Peyer's patch (tissue), 4 donors: ENCODE measurements around the gene IFIT1B. TPM values are rescaled to one million over a fixed set of nuclear protein-coding genes. Genes with fewer than 3 reads are reported as not detected.
A peak's percentile ranks its signal among the peaks of the same experiment; 100 is the strongest.
"Not testable (repeated sequence)": the region's sequence is repeated elsewhere in the genome, so short reads cannot be mapped to it uniquely, and the experiment has no call there.

Experiments used
- DNase-seq, 3 donors: peaks; one replicate each; pipeline ENCODE4 v3.0.0-alpha.2; 2017 to 2019
- H3K27ac ChIP-seq, 4 donors: fragments of 200-600 bp; sonication (generic); one replicate each; pipeline ENCODE4 v1.5.1; 2016 to 2019
- H3K27me3 ChIP-seq, 2 donors: fragments of 200-600 bp; sonication (generic); one replicate each; pipeline ENCODE4 v1.5.1; 2019
- H3K36me3 ChIP-seq, 3 donors: fragments of 200-600 bp; sonication (generic); one replicate each; pipeline ENCODE4 v1.5.1; 2016 to 2019
- H3K4me1 ChIP-seq, 4 donors: fragments of 200-600 bp; sonication (generic); one replicate each; pipeline ENCODE4 v1.5.1; 2016 to 2019
- H3K4me3 ChIP-seq, 4 donors: fragments of 200-600 bp; sonication (generic); 1 replicate in 3 of 4; 2 replicates in 1 of 4; pipeline ENCODE4 v1.5.1; 2016 to 2019; ENCODE audit warnings: mild to moderate bottlenecking in 1 of 4
- H3K9me3 ChIP-seq, 4 donors: fragments of 200-600 bp; sonication (generic); one replicate each; pipeline ENCODE4 v1.5.1; 2016 to 2019; ENCODE audit warnings: mild to moderate bottlenecking in 1 of 4
- POLR2A ChIP-seq, 2 donors: fragments of 450-650 bp; IDR thresholded peaks; one replicate each; pipeline ENCODE4 v1.5.1; 2017; ENCODE audit warnings: antibody characterized with exemption in 2 of 2, mild to moderate bottlenecking in 2 of 2, moderate library complexity in 2 of 2
- total RNA-seq, 4 donors: library from RNA; depleted of rRNA; stranded (reverse); fragments of >200 nt; gene quantifications; one replicate each; pipeline ENCODE4 v1.1.0, GENCODE V29; 2016
- TF ChIP-seq, protein P1 (sequence below), 6 experiments: fragments of 450-650 bp in 4 of 6; fragments of 200-600 bp in 2 of 6; sonication (generic) in 1 of 6; IDR thresholded peaks; one replicate each; pipeline ENCODE4 v1.5.1; 2017 to 2019; ENCODE audit warnings: antibody characterized with exemption in 6 of 6, mild to moderate bottlenecking in 3 of 6, moderate library complexity in 1 of 6

IFIT1B gene
- total RNA-seq, 4 donors from 2014 or later, result not detected

GRCh38 chr10:89388806-89389205, 10.9 kb downstream of the IFIT1B start:
- no peak for DNase-seq
- Histone ChIP-seq H3K9me3 (no peaks in the 10 kb centered on the region), H3K27me3 (no peaks in the 10 kb centered on the region), H3K36me3 (no peaks in the 10 kb centered on the region), H3K4me3 (no peak overlapping the region), H3K4me1 (peaks cover 0 to 19% (median 7%) of the 10 kb centered on the region in 4 donors), H3K27ac (no peak overlapping the region)
- TF ChIP-seq POLR2A (IDR thresholded peaks at IDR 0.05), result no peak
- TF ChIP-seq, protein P1, sequence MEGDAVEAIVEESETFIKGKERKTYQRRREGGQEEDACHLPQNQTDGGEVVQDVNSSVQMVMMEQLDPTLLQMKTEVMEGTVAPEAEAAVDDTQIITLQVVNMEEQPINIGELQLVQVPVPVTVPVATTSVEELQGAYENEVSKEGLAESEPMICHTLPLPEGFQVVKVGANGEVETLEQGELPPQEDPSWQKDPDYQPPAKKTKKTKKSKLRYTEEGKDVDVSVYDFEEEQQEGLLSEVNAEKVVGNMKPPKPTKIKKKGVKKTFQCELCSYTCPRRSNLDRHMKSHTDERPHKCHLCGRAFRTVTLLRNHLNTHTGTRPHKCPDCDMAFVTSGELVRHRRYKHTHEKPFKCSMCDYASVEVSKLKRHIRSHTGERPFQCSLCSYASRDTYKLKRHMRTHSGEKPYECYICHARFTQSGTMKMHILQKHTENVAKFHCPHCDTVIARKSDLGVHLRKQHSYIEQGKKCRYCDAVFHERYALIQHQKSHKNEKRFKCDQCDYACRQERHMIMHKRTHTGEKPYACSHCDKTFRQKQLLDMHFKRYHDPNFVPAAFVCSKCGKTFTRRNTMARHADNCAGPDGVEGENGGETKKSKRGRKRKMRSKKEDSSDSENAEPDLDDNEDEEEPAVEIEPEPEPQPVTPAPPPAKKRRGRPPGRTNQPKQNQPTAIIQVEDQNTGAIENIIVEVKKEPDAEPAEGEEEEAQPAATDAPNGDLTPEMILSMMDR (IDR thresholded peaks at IDR 0.05), result no peak

DNA sequence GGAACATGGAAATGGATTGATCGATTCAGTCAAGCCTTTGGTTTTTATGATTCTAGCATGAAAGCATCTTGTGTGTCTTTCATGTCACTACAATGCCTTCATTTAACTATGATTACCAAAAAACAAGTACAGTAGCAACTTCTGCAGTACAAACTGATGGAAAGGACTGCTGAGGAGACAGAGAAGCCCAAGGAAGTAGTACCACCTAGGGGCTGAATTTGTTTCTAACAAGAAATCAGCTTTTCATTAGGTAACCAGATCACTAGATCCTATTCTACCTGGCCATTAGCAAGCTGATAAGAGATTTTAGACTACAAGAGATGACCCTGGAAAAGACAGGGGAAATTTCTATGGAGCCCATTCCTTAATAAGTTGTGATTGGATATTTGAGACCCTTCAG, 11.4 kb downstream of the IFIT1B start:
- H3K27ac ChIP-seq, result no peak overlapping the region
- no peaks in the 10 kb centered on the region for H3K9me3 ChIP-seq
- H3K4me1 ChIP-seq, result peaks cover 0 to 23% (median 7%) of the 10 kb centered on the region in 4 donors
- H3K27me3 ChIP-seq, result no peaks in the 10 kb centered on the region
- no peak overlapping the region for H3K4me3 ChIP-seq
- H3K36me3 ChIP-seq, result no peaks in the 10 kb centered on the region
- TF ChIP-seq, protein P1 (IDR thresholded peaks at IDR 0.05), result peak in 4 of 6 experiments; percentile 8 to 41 (median 34)
- TF ChIP-seq POLR2A (IDR thresholded peaks at IDR 0.05), result no peak
- DNase-seq, result no peak

- TF ChIP-seq POLR2A (IDR thresholded peaks at IDR 0.05), result no peak
- Histone ChIP-seq H3K4me3 (no peak overlapping the region), H3K4me1 (peaks cover 0 to 24% (median 7%) of the 10 kb centered on the region in 4 donors), H3K27ac (no peak overlapping the region), H3K9me3 (no peaks in the 10 kb centered on the region), H3K36me3 (no peaks in the 10 kb centered on the region), H3K27me3 (no peaks in the 10 kb centered on the region)
- DNase-seq, result no peak
Observed at GRCh38 chr10:89390476-89391225, 12.8 kb downstream of the IFIT1B start.

- not testable (repeated sequence) for H3K4me3 ChIP-seq, DNase-seq
Observed at GRCh38 chr10:89391226-89391576, 13.3 kb downstream of the IFIT1B start.

DNA sequence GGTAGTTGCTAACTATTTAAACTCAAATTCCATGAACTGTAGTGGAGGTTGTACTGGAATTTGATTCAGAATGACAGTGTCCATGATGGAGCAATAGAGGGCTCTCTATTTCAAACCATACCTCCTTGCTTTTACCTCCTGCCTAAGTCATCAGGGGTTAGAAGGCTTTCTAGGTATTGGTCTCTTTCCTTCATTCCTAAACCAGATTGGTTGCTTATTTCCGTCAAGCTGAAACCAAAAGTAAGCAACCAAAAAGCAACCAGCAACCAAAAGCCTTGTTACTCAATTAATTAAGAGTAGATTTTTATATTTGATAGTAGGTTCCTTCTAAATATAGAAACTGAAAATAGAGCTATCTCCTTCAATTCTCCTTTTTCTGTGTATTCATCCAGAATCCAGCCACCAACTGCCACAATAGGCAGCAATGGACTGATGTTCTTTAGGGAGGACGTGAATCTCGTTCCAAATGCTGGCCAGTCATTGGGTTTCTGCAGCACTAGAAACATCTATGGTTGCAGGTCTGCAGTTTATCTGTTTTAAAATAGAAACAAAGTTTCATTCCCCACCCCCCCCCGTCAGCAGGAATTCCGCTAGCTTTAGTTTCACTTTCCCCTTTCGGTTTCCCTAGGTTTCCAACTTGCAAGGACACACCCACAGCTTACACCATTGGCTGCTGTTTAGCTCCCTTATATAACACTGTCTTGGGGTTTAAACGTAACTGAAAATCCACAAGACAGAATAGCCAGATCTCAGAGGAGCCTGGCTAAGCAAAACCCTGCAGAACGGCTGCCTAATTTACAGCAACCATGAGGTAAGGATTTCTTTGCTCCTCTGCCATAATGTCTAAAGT, 14.3 kb downstream of the IFIT1B start, which contains the start of gene IFIT1:
TSS of gene IFIT1 (plus strand) at position 717 of the 850 bp plus-strand sequence. CDS start at position 807, 90 bp downstream.
- H3K27ac ChIP-seq, result peak within 1 kb of the TSS; percentile 54 to 84 (median 74)
- H3K4me1 ChIP-seq, result peaks cover 0 to 24% (median 7%) of the 10 kb centered on the region in 4 donors
- peak in 1 of 2 donors; percentile 33 for TF ChIP-seq POLR2A (IDR thresholded peaks at IDR 0.05)
- TF ChIP-seq, protein P1 (IDR thresholded peaks at IDR 0.05), result no peak
- H3K27me3 ChIP-seq, result no peaks in the 10 kb centered on the region
- no peaks in the 10 kb centered on the region for H3K36me3 ChIP-seq
- H3K4me3 ChIP-seq, result peak within 1 kb of the TSS; percentile 33 to 58 (median 48)
- peak in 2 of 3 donors; percentile 52 to 83 for DNase-seq
- H3K9me3 ChIP-seq, result no peaks in the 10 kb centered on the region

More at GRCh38 chr10:89391226-89391576, 13.3 kb downstream of the IFIT1B start:
- not testable (repeated sequence) for H3K27ac ChIP-seq, H3K36me3 ChIP-seq, H3K9me3 ChIP-seq, H3K27me3 ChIP-seq
- peaks cover 0 to 24% (median 7%) of the 10 kb centered on the region in 4 donors for H3K4me1 ChIP-seq

DNA sequence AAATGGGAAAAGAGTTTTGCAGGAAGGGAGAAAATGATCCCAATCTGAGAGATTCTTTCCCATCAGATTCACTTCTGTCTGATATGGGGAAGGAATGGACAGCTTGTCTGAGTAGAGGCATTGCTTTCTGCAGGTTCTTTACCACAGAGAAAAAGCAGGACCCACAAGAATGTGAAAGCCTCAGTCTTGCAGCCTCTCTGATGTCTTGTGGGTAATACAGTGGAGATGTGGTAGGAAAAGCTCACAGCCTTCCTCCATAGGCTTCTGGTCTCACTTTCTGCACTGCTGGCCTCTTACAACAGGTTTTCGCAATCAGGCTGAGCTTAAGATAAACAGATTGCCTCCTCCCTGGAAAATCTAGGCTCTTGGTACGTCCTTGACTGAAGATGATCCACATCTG, 15.1 kb downstream of the IFIT1B start:
- TF ChIP-seq POLR2A (IDR thresholded peaks at IDR 0.05), result no peak
- TF ChIP-seq, protein P1 (IDR thresholded peaks at IDR 0.05), result no peak
- H3K27me3 ChIP-seq, result no peaks in the 10 kb centered on the region
- DNase-seq, result no peak
- peak overlapping the region; percentile 33 to 58 (median 48) for H3K4me3 ChIP-seq
- peak overlapping the region; percentile 54 to 84 (median 74) for H3K27ac ChIP-seq
- peaks cover 0 to 24% (median 7%) of the 10 kb centered on the region in 4 donors for H3K4me1 ChIP-seq
- H3K36me3 ChIP-seq, result no peaks in the 10 kb centered on the region
- H3K9me3 ChIP-seq, result no peaks in the 10 kb centered on the region
